ENCODE data around the gene MNX1. TPM values are rescaled to one million over a fixed set of nuclear protein-coding genes. Genes with fewer than 3 reads are reported as not detected.

The MNX1 gene
- 0.17 TPM in 1 of 2 replicates, not detected in the other for total RNA-seq

- intact Hi-C loops (cut with micrococcal nuclease) = no loop called here
Measured at GRCh38 chr7:157010588-157011332, at the start of gene MNX1. TSS of gene MNX1 (minus strand) at chr7:157010663. CDS start at chr7:157010350, 313 bp downstream.

- intact Hi-C loops (cut with micrococcal nuclease) = no loop called here
Measured at GRCh38 chr7:157059534-157059933, 49.1 kb upstream of the MNX1 start.

GRCh38 chr7:157058701-157059100 is 48.2 kb upstream of the MNX1 start:
- intact Hi-C loops (cut with micrococcal nuclease) = no loop called here

GRCh38 chr7:157058068-157058467 is 47.6 kb upstream of the MNX1 start:
- intact Hi-C loops (cut with micrococcal nuclease) = no loop called here

- intact Hi-C loops (cut with micrococcal nuclease) = no loop called here
Measured at GRCh38 chr7:157056957-157057902, 46.8 kb upstream of the MNX1 start.

GRCh38 chr7:157056246-157056645 is 45.8 kb upstream of the MNX1 start:
- intact Hi-C loops (cut with micrococcal nuclease) = no loop called here

- intact Hi-C loops (cut with micrococcal nuclease) = no loop called here
Measured at GRCh38 chr7:157054927-157055326, 44.5 kb upstream of the MNX1 start.

- intact Hi-C loops (cut with micrococcal nuclease) = no loop called here
Measured at GRCh38 chr7:157053118-157053517, 42.7 kb upstream of the MNX1 start.

- intact Hi-C loops (cut with micrococcal nuclease) = no loop called here
Measured at GRCh38 chr7:157047148-157047547, 36.7 kb upstream of the MNX1 start.

GRCh38 chr7:157046681-157047080 is 36.2 kb upstream of the MNX1 start:
- intact Hi-C loops (cut with micrococcal nuclease) = no loop called here

- intact Hi-C loops (cut with micrococcal nuclease) = no loop called here
Measured at GRCh38 chr7:157044943-157045660, 34.6 kb upstream of the MNX1 start.

- intact Hi-C loops (cut with micrococcal nuclease) = no loop called here
Measured at GRCh38 chr7:157044147-157044687, 33.8 kb upstream of the MNX1 start.

GRCh38 chr7:157043745-157044144 is 33.3 kb upstream of the MNX1 start:
- intact Hi-C loops (cut with micrococcal nuclease) = no loop called here

GRCh38 chr7:157041514-157042277 is 31.2 kb upstream of the MNX1 start:
- intact Hi-C loops (cut with micrococcal nuclease) = no loop called here

- intact Hi-C loops (cut with micrococcal nuclease) = no loop called here
Measured at GRCh38 chr7:157041004-157041403, 30.5 kb upstream of the MNX1 start.

- intact Hi-C loops (cut with micrococcal nuclease) = no loop called here
Measured at GRCh38 chr7:157037635-157038034, 27.2 kb upstream of the MNX1 start.

- intact Hi-C loops (cut with micrococcal nuclease) = no loop called here
Measured at GRCh38 chr7:157037028-157037427, 26.6 kb upstream of the MNX1 start.

- intact Hi-C loops (cut with micrococcal nuclease) = no loop called here
Measured at GRCh38 chr7:157035979-157036378, 25.5 kb upstream of the MNX1 start.

GRCh38 chr7:157035302-157035701 is 24.8 kb upstream of the MNX1 start:
- intact Hi-C loops (cut with micrococcal nuclease) = no loop called here
